OCI-LY1 (cell line): Measurements from ENCODE around the gene MOB3C.

Experiments used
- EZH2 ChIP-seq: fragments of 200-600 bp; sonication (generic), shearing (Covaris generic); IDR thresholded peaks from 2 replicates; pipeline ENCODE4 v1.8.0; 2017; ENCODE audit warnings: borderline replicate concordance, mixed run types, mild to moderate bottlenecking, antibody characterized with exemption, low read length, moderate library complexity, mixed read lengths
- TF ChIP-seq, protein P1 (sequence below): fragments of 200-600 bp; sonication (generic), shearing (Covaris generic); IDR thresholded peaks from 2 replicates; pipeline ENCODE4 v1.5.1; 2017; ENCODE audit warnings: mild to moderate bottlenecking, antibody characterized with exemption, low read length, moderate library complexity, mixed read lengths

DNA sequence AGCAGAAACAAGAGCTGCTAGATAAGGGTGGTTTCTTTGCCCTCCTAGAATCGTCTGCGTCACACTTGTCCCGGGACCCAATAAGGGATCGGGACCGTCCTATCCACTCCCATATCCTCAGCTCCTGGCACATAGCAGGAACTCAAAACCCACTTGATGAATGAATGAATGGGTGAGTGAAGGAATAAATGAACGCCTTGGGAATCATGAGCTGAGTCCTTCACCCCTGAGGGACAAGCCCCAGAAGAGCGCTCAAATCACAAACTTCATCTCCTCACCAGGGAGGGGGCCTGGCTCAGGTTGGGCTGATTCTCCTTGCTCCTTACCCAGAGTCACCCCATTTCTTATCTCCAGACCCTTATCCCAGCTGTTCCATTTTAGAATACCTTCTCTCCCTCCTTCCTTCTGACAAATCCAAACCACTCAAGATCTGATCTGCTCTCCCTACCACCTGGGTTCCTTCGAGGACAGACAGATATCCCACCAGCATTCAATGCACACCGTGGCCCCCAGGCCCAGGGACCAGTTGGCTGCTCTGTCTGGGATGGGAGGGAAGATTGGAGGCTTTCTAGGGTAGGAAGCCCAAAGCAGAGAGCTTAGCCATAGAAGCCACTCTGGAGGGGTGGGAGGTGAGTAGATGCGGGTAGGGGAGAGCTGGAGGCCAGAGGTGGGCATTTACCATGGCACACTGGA, 643 bp upstream of the MOB3C start:
- TF ChIP-seq, protein P1, sequence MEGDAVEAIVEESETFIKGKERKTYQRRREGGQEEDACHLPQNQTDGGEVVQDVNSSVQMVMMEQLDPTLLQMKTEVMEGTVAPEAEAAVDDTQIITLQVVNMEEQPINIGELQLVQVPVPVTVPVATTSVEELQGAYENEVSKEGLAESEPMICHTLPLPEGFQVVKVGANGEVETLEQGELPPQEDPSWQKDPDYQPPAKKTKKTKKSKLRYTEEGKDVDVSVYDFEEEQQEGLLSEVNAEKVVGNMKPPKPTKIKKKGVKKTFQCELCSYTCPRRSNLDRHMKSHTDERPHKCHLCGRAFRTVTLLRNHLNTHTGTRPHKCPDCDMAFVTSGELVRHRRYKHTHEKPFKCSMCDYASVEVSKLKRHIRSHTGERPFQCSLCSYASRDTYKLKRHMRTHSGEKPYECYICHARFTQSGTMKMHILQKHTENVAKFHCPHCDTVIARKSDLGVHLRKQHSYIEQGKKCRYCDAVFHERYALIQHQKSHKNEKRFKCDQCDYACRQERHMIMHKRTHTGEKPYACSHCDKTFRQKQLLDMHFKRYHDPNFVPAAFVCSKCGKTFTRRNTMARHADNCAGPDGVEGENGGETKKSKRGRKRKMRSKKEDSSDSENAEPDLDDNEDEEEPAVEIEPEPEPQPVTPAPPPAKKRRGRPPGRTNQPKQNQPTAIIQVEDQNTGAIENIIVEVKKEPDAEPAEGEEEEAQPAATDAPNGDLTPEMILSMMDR: no peak
- no peak for TF ChIP-seq EZH2
